Measurements from ENCODE around the gene BAG2. TPM values are rescaled to one million over a fixed set of nuclear protein-coding genes. Genes with fewer than 3 reads are reported as not detected.

The BAG2 gene
- total and polyA plus RNA-seq, 2 of the 13 experiments (the other 11 are each of a cell fraction or from before 2014, with no cell fraction given), result 5.7 to 15.1 TPM

DNA sequence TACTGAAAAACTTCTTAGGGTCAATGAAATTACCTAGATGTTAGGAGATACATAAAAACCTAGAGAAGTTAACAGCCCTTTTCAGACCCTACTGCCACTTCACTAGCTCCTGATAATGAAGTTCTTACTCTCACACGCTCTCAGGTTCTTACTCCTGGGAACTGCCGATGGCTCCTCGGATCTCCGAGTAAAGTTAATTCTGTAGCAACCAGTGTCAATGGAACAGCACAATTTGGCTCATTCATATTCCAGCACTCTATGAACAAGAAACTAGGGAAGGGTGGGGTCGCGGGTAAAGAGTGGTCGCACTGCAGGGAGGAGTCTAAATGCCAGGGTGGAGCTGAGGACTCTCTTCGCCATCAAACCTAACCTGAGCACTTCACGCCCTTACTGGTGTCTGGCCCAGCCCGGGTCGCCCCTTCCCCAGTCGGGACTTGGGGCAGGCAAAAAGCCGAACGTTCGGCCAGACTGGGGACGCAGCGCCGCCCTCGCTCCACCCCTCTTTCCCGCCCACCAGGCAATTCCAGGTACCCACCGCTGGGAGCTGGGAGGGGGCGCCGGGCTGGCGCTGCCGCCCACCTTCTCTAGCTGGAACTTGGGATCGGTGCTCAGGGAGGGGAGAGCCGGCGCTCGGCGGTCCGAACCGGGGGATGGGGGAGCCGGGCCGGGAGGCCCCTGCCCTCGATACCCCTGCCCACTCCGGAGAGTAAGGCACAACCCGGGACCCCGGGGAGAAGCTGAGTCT, 49.2 kb downstream of the BAG2 start (continued):
- TF ChIP-seq, protein P1, sequence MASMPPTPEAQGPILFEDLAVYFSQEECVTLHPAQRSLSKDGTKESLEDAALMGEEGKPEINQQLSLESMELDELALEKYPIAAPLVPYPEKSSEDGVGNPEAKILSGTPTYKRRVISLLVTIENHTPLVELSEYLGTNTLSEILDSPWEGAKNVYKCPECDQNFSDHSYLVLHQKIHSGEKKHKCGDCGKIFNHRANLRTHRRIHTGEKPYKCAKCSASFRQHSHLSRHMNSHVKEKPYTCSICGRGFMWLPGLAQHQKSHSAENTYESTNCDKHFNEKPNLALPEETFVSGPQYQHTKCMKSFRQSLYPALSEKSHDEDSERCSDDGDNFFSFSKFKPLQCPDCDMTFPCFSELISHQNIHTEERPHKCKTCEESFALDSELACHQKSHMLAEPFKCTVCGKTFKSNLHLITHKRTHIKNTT (CRISPR knock-in tag; IDR thresholded peaks at IDR 0.05), result 0 out of 2 replicates have a peak, but pooled peaks have one; percentile 23
- TF ChIP-seq TBX3 (IDR thresholded peaks at IDR 0.05; ENCODE audit: borderline replicate concordance) (no peak), MAFF (IDR thresholded peaks at IDR 0.05; ENCODE audit: low read depth, low read length) (no peak), POGZ (CRISPR knock-in tag; IDR thresholded peaks at IDR 0.05) (peak; percentile 52; the same call in 1 of the 2 replicates), GATAD2A (CRISPR knock-in tag; IDR thresholded peaks at IDR 0.05) (peak; percentile 56; the same call in 1 of the 2 replicates), PHB2 (IDR thresholded peaks at IDR 0.05; ENCODE audit: partially characterized antibody) (no peak), ESRRA (CRISPR knock-in tag; IDR thresholded peaks at IDR 0.05; ENCODE audit: low read depth) (no peak; the same call in 1 of the 2 replicates), ZNF441 (CRISPR knock-in tag; IDR thresholded peaks at IDR 0.05; ENCODE audit: borderline replicate concordance) (0 out of 2 replicates have a peak, but pooled peaks have one; percentile 24), CHD4 (IDR thresholded peaks at IDR 0.05; ENCODE audit: borderline replicate concordance, low read length) (no peak), RBFOX2 (IDR thresholded peaks at IDR 0.05; ENCODE audit: low read depth, low read length) (no peak), CCDC6 (CRISPR knock-in tag; IDR thresholded peaks at IDR 0.05) (no peak), HDAC1 (CRISPR knock-in tag; IDR thresholded peaks at IDR 0.05) (no peak; the same call in 1 of the 2 replicates), GABPB1 (CRISPR knock-in tag; IDR thresholded peaks at IDR 0.05) (peak; percentile 53), ISL2 (CRISPR knock-in tag; IDR thresholded peaks at IDR 0.05) (peak; percentile 20; the same call in 1 of the 2 replicates)
- TF ChIP-seq, protein P2, sequence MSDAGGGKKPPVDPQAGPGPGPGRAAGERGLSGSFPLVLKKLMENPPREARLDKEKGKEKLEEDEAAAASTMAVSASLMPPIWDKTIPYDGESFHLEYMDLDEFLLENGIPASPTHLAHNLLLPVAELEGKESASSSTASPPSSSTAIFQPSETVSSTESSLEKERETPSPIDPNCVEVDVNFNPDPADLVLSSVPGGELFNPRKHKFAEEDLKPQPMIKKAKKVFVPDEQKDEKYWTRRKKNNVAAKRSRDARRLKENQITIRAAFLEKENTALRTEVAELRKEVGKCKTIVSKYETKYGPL (CRISPR knock-in tag; IDR thresholded peaks at IDR 0.05), result no peak
- TF ChIP-seq, protein P3, sequence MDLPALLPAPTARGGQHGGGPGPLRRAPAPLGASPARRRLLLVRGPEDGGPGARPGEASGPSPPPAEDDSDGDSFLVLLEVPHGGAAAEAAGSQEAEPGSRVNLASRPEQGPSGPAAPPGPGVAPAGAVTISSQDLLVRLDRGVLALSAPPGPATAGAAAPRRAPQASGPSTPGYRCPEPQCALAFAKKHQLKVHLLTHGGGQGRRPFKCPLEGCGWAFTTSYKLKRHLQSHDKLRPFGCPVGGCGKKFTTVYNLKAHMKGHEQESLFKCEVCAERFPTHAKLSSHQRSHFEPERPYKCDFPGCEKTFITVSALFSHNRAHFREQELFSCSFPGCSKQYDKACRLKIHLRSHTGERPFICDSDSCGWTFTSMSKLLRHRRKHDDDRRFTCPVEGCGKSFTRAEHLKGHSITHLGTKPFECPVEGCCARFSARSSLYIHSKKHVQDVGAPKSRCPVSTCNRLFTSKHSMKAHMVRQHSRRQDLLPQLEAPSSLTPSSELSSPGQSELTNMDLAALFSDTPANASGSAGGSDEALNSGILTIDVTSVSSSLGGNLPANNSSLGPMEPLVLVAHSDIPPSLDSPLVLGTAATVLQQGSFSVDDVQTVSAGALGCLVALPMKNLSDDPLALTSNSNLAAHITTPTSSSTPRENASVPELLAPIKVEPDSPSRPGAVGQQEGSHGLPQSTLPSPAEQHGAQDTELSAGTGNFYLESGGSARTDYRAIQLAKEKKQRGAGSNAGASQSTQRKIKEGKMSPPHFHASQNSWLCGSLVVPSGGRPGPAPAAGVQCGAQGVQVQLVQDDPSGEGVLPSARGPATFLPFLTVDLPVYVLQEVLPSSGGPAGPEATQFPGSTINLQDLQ (CRISPR knock-in tag; IDR thresholded peaks at IDR 0.05), result no peak
- TF ChIP-seq, protein P4, sequence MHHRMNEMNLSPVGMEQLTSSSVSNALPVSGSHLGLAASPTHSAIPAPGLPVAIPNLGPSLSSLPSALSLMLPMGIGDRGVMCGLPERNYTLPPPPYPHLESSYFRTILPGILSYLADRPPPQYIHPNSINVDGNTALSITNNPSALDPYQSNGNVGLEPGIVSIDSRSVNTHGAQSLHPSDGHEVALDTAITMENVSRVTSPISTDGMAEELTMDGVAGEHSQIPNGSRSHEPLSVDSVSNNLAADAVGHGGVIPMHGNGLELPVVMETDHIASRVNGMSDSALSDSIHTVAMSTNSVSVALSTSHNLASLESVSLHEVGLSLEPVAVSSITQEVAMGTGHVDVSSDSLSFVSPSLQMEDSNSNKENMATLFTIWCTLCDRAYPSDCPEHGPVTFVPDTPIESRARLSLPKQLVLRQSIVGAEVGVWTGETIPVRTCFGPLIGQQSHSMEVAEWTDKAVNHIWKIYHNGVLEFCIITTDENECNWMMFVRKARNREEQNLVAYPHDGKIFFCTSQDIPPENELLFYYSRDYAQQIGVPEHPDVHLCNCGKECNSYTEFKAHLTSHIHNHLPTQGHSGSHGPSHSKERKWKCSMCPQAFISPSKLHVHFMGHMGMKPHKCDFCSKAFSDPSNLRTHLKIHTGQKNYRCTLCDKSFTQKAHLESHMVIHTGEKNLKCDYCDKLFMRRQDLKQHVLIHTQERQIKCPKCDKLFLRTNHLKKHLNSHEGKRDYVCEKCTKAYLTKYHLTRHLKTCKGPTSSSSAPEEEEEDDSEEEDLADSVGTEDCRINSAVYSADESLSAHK (CRISPR knock-in tag; IDR thresholded peaks at IDR 0.05; ENCODE audit: borderline replicate concordance), result no peak
- TF ChIP-seq, protein P5, sequence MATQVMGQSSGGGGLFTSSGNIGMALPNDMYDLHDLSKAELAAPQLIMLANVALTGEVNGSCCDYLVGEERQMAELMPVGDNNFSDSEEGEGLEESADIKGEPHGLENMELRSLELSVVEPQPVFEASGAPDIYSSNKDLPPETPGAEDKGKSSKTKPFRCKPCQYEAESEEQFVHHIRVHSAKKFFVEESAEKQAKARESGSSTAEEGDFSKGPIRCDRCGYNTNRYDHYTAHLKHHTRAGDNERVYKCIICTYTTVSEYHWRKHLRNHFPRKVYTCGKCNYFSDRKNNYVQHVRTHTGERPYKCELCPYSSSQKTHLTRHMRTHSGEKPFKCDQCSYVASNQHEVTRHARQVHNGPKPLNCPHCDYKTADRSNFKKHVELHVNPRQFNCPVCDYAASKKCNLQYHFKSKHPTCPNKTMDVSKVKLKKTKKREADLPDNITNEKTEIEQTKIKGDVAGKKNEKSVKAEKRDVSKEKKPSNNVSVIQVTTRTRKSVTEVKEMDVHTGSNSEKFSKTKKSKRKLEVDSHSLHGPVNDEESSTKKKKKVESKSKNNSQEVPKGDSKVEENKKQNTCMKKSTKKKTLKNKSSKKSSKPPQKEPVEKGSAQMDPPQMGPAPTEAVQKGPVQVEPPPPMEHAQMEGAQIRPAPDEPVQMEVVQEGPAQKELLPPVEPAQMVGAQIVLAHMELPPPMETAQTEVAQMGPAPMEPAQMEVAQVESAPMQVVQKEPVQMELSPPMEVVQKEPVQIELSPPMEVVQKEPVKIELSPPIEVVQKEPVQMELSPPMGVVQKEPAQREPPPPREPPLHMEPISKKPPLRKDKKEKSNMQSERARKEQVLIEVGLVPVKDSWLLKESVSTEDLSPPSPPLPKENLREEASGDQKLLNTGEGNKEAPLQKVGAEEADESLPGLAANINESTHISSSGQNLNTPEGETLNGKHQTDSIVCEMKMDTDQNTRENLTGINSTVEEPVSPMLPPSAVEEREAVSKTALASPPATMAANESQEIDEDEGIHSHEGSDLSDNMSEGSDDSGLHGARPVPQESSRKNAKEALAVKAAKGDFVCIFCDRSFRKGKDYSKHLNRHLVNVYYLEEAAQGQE (IDR thresholded peaks at IDR 0.05; ENCODE audit: borderline replicate concordance in 1 of 2, low read depth in 1 of 2, low read length in 2 of 2), result no peak

Data from HepG2 (cell line).